HL-60 (cell line): ENCODE data around the gene PLAAT2.

Source experiments
- DNase-seq, 2 experiments: peaks; one replicate each; pipeline ENCODE4 v3.0.0-alpha.2; 2010 to 2020; ENCODE audit warnings: low read depth in 1 of 2, low spot score in 1 of 2
- H3K27ac ChIP-seq: fragments of 250-450 bp; sonication (Bioruptor Pico); replicated peaks from 2 replicates; pipeline ENCODE4 v1.5.1; 2020; ENCODE audit warnings: mild to moderate bottlenecking, moderate library complexity
- H3K27me3 ChIP-seq: fragments of 250-450 bp; sonication (Bioruptor Pico); 2 replicates; pipeline ENCODE4 v1.5.1; 2021; ENCODE audit warnings: mild to moderate bottlenecking, moderate library complexity; ENCODE audit not compliant: insufficient read depth, poor library complexity, severe bottlenecking
- H3K4me3 ChIP-seq: replicated peaks from 2 replicates; pipeline ENCODE4 v1.5.1; 2011; ENCODE audit warnings: mild to moderate bottlenecking, control low read depth, low read length; ENCODE audit not compliant: insufficient read depth
- CTCF ChIP-seq: IDR thresholded peaks from one replicate; pipeline ENCODE4 v1.5.1; 2011; ENCODE audit warnings: low read length, control low read depth, inconsistent platforms; ENCODE audit not compliant: insufficient read depth
- GABPA ChIP-seq: IDR thresholded peaks from 2 replicates; pipeline ENCODE4 v1.6.1; 2012; ENCODE audit warnings: low read depth
- POLR2AphosphoS5 ChIP-seq: IDR thresholded peaks from 2 replicates; pipeline ENCODE4 v1.6.1; 2012; ENCODE audit warnings: low read depth
- REST ChIP-seq: IDR thresholded peaks from 2 replicates; pipeline ENCODE4 v1.6.1; 2012; ENCODE audit warnings: low read depth; ENCODE audit not compliant: insufficient replicate concordance
- SPI1 ChIP-seq: IDR thresholded peaks from 2 replicates; pipeline ENCODE4 v1.6.1; 2012; ENCODE audit warnings: low read depth, mild to moderate bottlenecking, borderline replicate concordance

PLAAT2 gene

GRCh38 chr11:63517156-63517555 is 46.0 kb downstream of the PLAAT2 start:
- H3K27ac ChIP-seq, result no peak overlapping the region

GRCh38 chr11:63516109-63516508 is 47.1 kb downstream of the PLAAT2 start:
- Histone ChIP-seq H3K4me3 (no peak overlapping the region), H3K27ac (no peak overlapping the region), H3K27me3 (no peaks in the 10 kb centered on the region)
- DNase-seq, result no peak
- TF ChIP-seq GABPA (no peak), CTCF (no peak), POLR2AphosphoS5 (no peak), REST (no peak), SPI1 (no peak)

More at GRCh38 chr11:63517156-63517555, 46.0 kb downstream of the PLAAT2 start:
- TF ChIP-seq CTCF (no peak), SPI1 (no peak), REST (no peak), POLR2AphosphoS5 (no peak), GABPA (no peak)
- Histone ChIP-seq H3K4me3 (no peak overlapping the region), H3K27me3 (no peaks in the 10 kb centered on the region)
- no peak for DNase-seq

- TF ChIP-seq POLR2AphosphoS5, result no peak
- no peak for TF ChIP-seq CTCF
- TF ChIP-seq GABPA, result no peak
- TF ChIP-seq REST, result no peak
- no peak for TF ChIP-seq SPI1
- Histone ChIP-seq H3K4me3 (no peak overlapping the region), H3K27me3 (no peaks in the 10 kb centered on the region), H3K27ac (no peak overlapping the region)
- DNase-seq, result no peak
Observed at GRCh38 chr11:63512816-63513215, 50.4 kb downstream of the PLAAT2 start.
